Measurements from ENCODE around the gene PDZRN3.

DNA sequence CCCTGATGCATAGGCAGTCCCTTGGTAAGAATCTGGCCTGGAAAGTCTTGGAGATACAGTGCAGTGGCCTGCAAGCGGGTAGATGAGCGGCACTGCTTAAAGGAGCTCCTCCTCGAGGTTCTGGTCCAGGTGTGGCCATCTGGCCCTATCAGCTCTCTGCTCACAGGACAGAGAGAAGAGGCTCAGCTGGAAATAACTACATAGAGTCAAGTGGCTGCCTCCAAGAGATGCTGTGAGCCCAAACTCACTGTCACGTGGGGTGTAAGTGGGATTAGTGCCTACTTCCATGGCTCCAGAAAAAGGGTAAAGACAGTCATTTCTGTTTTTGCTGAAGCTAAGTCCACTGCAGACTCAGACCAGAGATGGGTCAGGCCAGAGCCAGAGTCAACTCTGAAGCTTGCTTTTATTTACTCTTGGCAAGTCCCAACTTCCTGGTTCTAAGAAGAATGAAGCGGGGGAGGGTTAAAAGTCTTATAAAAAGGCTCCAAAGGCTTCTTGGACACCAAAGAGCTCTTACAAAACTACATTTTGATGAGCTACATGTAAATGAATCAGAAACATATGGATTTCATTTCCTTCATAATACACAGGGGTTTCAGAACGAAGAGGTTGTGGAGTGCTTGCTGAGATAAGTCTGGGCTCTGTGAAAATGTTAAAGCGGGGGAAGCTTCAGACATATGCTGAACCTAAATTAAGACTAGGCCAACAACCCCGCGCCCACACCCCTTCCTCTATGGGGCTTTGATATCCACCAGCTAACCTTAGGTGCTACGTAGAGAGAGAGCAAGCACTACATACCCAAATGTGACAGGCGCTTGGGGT, 77.1 kb downstream of the PDZRN3 start:
- TF ChIP-seq, protein P1, sequence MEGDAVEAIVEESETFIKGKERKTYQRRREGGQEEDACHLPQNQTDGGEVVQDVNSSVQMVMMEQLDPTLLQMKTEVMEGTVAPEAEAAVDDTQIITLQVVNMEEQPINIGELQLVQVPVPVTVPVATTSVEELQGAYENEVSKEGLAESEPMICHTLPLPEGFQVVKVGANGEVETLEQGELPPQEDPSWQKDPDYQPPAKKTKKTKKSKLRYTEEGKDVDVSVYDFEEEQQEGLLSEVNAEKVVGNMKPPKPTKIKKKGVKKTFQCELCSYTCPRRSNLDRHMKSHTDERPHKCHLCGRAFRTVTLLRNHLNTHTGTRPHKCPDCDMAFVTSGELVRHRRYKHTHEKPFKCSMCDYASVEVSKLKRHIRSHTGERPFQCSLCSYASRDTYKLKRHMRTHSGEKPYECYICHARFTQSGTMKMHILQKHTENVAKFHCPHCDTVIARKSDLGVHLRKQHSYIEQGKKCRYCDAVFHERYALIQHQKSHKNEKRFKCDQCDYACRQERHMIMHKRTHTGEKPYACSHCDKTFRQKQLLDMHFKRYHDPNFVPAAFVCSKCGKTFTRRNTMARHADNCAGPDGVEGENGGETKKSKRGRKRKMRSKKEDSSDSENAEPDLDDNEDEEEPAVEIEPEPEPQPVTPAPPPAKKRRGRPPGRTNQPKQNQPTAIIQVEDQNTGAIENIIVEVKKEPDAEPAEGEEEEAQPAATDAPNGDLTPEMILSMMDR (IDR thresholded peaks at IDR 0.05; ENCODE audit: low read depth, low read length, missing input control): no peak
- no peak for TF ChIP-seq SP1 (IDR thresholded peaks at IDR 0.05)
- TF ChIP-seq EGR1 (IDR thresholded peaks at IDR 0.05; ENCODE audit: low read depth in 2 of 2): no peak
- no peak for TF ChIP-seq RXRA (IDR thresholded peaks at IDR 0.05)
- no peak for TF ChIP-seq REST (IDR thresholded peaks at IDR 0.05)
- no peak for TF ChIP-seq NR2F2 (IDR thresholded peaks at IDR 0.05)
- TF ChIP-seq YY1 (IDR thresholded peaks at IDR 0.05): no peak
- TF ChIP-seq GABPA (IDR thresholded peaks at IDR 0.05 in 1 of 2, conservative IDR thresholded peaks at IDR 0.05 in 1 of 2): no peak
- no peak for TF ChIP-seq JUND (IDR thresholded peaks at IDR 0.05)
- no peak for TF ChIP-seq HNF4A (conservative IDR thresholded peaks at IDR 0.05)
- TF ChIP-seq, protein P2, sequence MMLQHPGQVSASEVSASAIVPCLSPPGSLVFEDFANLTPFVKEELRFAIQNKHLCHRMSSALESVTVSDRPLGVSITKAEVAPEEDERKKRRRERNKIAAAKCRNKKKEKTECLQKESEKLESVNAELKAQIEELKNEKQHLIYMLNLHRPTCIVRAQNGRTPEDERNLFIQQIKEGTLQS (IDR thresholded peaks at IDR 0.05): no peak
